ENCODE results near the gene RAB18.

GRCh38 chr10:27529010-27529783 is 25.1 kb downstream of the RAB18 start:
- no peak for TF ChIP-seq FOXM1 (IDR thresholded peaks at IDR 0.05; ENCODE audit: borderline replicate concordance, low read depth)
- no peak for TF ChIP-seq YY1 (IDR thresholded peaks at IDR 0.05; ENCODE audit: low read depth)
- TF ChIP-seq EP300 (IDR thresholded peaks at IDR 0.05; ENCODE audit: borderline replicate concordance), result no peak
